HepG2 (cell line): Measurements from ENCODE around the gene TMEM214.

Experiments
- POLR2A ChIP-seq, 2 experiments: IDR thresholded peaks; 2 replicates each; pipeline ENCODE4 v1.6.1; 2011; ENCODE audit warnings: low read depth in 2 of 2, low read length in 2 of 2, mild to moderate bottlenecking in 1 of 2, moderate library complexity in 1 of 2; ENCODE audit not compliant: insufficient read depth in 1 of 2
- SOX6 ChIP-seq, 2 experiments: fragments of 450-650 bp in 1 of 2; sonication (generic) in 1 of 2; formaldehyde crosslinking in 1 of 2; IDR thresholded peaks; 2 replicates each; pipeline versions ENCODE4 v1.4.0 to v1.6.1; 2017 to 2020; ENCODE audit warnings: antibody characterized with exemption in 1 of 2, mild to moderate bottlenecking in 1 of 2, missing genetic modification reagents in 1 of 2
- TSC22D2 ChIP-seq: sonication (generic); formaldehyde crosslinking; IDR thresholded peaks from 2 replicates; pipeline ENCODE4 v1.5.1; 2020; ENCODE audit warnings: missing genetic modification reagents, mild to moderate bottlenecking, borderline replicate concordance
- ZNF460 ChIP-seq: sonication (generic); formaldehyde crosslinking; IDR thresholded peaks from 2 replicates; pipeline ENCODE4 v1.5.1; 2020; ENCODE audit warnings: missing genetic modification reagents, mild to moderate bottlenecking, borderline replicate concordance
- TF ChIP-seq, protein P1 (sequence below): sonication (generic); formaldehyde crosslinking; conservative IDR thresholded peaks from 2 replicates; pipeline ENCODE4 v1.4.0; 2020; ENCODE audit warnings: missing genetic modification reagents
- TF ChIP-seq, protein P2 (sequence below): sonication (generic); formaldehyde crosslinking; IDR thresholded peaks from 2 replicates; pipeline ENCODE4 v1.5.0; 2020; ENCODE audit warnings: mild to moderate bottlenecking, missing genetic modification reagents, moderate library complexity
- TF ChIP-seq, protein P3 (sequence below): sonication (generic); formaldehyde crosslinking; IDR thresholded peaks from 2 replicates; pipeline ENCODE4 v1.4.0; 2020; ENCODE audit warnings: mild to moderate bottlenecking, missing genetic modification reagents
- TF ChIP-seq, protein P4 (sequence below), 2 experiments: sonication (generic) in 1 of 2; formaldehyde crosslinking in 1 of 2; IDR thresholded peaks; 2 replicates each; pipeline versions ENCODE4 v1.6.1 to v1.9.0; 2014 to 2022; ENCODE audit warnings: antibody characterized with exemption in 1 of 2, borderline replicate concordance in 1 of 2, inconsistent platforms in 1 of 2, low read depth in 1 of 2, missing genetic modification reagents in 1 of 2
- TF ChIP-seq, protein P5 (sequence below): sonication (generic); formaldehyde crosslinking; IDR thresholded peaks from 2 replicates; pipeline ENCODE4 v1.8.0; 2022; ENCODE audit warnings: missing genetic modification reagents, low read depth, mild to moderate bottlenecking, borderline replicate concordance
- TF ChIP-seq, protein P6 (sequence below): sonication (generic); formaldehyde crosslinking; IDR thresholded peaks from 2 replicates; pipeline ENCODE4 v1.4.0; 2020; ENCODE audit warnings: mild to moderate bottlenecking, missing genetic modification reagents

DNA sequence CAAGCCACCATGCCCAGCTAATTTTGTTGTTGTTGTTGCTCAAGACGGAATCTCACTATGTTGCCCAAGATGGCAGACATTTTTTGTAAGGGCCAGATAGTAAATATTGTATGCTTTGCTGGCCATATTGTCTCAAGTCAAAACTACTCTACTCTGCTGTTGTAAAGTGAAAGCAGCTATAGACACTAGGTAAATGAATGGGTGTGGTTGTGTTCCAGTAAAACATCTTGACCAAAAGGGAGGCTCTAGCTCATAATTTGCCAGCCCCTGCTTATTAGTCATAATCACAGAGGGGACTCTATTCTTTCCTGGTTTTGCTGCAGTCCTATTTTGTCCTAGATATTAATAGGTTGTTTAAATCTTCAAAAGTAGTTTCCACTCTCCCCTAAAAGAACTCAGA is 37.8 kb upstream of the TMEM214 start:
- TF ChIP-seq TSC22D2 (CRISPR knock-in tag), result no peak
- no peak for TF ChIP-seq SOX6 (IDR thresholded peaks at IDR 0.05)
- no peak for TF ChIP-seq SOX6 (CRISPR knock-in tag; IDR thresholded peaks at IDR 0.05)
- TF ChIP-seq, protein P1, sequence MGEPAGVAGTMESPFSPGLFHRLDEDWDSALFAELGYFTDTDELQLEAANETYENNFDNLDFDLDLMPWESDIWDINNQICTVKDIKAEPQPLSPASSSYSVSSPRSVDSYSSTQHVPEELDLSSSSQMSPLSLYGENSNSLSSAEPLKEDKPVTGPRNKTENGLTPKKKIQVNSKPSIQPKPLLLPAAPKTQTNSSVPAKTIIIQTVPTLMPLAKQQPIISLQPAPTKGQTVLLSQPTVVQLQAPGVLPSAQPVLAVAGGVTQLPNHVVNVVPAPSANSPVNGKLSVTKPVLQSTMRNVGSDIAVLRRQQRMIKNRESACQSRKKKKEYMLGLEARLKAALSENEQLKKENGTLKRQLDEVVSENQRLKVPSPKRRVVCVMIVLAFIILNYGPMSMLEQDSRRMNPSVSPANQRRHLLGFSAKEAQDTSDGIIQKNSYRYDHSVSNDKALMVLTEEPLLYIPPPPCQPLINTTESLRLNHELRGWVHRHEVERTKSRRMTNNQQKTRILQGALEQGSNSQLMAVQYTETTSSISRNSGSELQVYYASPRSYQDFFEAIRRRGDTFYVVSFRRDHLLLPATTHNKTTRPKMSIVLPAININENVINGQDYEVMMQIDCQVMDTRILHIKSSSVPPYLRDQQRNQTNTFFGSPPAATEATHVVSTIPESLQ (CRISPR knock-in tag), result no peak
- TF ChIP-seq POLR2A (IDR thresholded peaks at IDR 0.05; ENCODE audit: insufficient read depth in 1 of 2, low read depth in 2 of 2, low read length in 2 of 2), result no peak
- TF ChIP-seq ZNF460 (CRISPR knock-in tag), result no peak
- TF ChIP-seq, protein P2, sequence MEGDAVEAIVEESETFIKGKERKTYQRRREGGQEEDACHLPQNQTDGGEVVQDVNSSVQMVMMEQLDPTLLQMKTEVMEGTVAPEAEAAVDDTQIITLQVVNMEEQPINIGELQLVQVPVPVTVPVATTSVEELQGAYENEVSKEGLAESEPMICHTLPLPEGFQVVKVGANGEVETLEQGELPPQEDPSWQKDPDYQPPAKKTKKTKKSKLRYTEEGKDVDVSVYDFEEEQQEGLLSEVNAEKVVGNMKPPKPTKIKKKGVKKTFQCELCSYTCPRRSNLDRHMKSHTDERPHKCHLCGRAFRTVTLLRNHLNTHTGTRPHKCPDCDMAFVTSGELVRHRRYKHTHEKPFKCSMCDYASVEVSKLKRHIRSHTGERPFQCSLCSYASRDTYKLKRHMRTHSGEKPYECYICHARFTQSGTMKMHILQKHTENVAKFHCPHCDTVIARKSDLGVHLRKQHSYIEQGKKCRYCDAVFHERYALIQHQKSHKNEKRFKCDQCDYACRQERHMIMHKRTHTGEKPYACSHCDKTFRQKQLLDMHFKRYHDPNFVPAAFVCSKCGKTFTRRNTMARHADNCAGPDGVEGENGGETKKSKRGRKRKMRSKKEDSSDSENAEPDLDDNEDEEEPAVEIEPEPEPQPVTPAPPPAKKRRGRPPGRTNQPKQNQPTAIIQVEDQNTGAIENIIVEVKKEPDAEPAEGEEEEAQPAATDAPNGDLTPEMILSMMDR, result no peak
- TF ChIP-seq, protein P3, sequence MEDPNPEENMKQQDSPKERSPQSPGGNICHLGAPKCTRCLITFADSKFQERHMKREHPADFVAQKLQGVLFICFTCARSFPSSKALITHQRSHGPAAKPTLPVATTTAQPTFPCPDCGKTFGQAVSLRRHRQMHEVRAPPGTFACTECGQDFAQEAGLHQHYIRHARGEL, result no peak
- TF ChIP-seq, protein P4, sequence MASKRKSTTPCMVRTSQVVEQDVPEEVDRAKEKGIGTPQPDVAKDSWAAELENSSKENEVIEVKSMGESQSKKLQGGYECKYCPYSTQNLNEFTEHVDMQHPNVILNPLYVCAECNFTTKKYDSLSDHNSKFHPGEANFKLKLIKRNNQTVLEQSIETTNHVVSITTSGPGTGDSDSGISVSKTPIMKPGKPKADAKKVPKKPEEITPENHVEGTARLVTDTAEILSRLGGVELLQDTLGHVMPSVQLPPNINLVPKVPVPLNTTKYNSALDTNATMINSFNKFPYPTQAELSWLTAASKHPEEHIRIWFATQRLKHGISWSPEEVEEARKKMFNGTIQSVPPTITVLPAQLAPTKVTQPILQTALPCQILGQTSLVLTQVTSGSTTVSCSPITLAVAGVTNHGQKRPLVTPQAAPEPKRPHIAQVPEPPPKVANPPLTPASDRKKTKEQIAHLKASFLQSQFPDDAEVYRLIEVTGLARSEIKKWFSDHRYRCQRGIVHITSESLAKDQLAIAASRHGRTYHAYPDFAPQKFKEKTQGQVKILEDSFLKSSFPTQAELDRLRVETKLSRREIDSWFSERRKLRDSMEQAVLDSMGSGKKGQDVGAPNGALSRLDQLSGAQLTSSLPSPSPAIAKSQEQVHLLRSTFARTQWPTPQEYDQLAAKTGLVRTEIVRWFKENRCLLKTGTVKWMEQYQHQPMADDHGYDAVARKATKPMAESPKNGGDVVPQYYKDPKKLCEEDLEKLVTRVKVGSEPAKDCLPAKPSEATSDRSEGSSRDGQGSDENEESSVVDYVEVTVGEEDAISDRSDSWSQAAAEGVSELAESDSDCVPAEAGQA (IDR thresholded peaks at IDR 0.05; ENCODE audit: low read depth), result no peak
- TF ChIP-seq, protein P4 (CRISPR knock-in tag; IDR thresholded peaks at IDR 0.05; ENCODE audit: borderline replicate concordance), result no peak
- TF ChIP-seq, protein P5, sequence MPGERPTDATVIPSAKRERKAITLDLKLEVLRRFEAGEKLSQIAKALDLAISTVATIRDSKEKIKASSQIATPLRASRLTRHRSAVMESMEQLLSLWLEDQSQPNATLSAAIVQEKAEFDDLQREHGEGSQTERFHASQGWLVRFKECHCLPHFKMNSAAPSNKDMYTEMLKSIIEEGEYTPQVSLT (CRISPR knock-in tag), result no peak
- TF ChIP-seq, protein P6, sequence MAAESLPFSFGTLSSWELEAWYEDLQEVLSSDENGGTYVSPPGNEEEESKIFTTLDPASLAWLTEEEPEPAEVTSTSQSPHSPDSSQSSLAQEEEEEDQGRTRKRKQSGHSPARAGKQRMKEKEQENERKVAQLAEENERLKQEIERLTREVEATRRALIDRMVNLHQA, result no peak
